ENCODE data around the gene ZNF646.
"Not testable (repeated sequence)": the region's sequence is repeated elsewhere in the genome, so short reads cannot be mapped to it uniquely, and the experiment has no call there.

Gene ZNF646

GRCh38 chr16:31084584-31085302, 10.5 kb downstream of the ZNF646 start:
- DNase-seq = no peak

DNA sequence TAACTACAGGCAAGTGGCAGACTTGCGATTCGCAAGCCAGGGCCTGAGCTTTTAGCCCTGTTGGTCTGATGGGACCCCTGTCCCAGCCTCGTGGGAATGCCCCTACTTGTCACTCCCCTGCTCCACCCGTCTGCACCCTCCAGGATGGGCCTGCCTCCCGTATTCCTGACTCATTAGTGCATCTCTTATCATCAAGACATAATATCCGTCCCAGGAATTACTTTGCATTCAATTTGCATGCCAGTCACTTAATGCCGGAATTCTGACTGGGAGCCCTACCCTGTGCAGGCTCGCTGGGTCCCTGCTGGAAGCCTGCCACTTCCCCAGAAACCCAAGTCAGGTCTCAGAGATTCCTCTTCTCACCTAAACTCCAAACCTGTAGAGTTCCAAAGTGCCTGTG, 11.2 kb downstream of the ZNF646 start:
- no peak for DNase-seq

- DNase-seq = no peak
Observed at GRCh38 chr16:31085873-31086628, 11.8 kb downstream of the ZNF646 start.

- DNase-seq = no peak
Observed at GRCh38 chr16:31086629-31086906, 12.3 kb downstream of the ZNF646 start.

DNA sequence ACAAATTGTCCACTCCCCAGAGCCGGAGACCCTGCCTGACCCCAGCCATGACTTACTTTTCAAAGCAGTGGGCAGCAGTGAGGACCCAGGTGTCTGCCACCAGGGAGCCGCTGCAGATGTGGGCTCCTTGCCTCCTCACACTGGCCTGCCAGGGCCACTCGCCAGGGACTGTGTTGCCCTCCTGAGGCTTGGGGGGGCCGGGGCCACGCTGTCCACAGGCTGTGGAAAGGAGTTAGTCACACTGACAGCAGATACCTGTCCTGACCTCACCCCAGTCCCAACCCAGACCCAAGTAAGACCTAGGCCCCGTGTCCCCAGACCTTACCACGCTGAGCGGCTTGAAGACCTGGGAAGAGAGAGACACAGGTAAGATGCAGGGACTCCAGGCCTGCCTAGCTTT, 13.3 kb downstream of the ZNF646 start:
- DNase-seq = no peak

- no peak for DNase-seq
Observed at GRCh38 chr16:31087971-31088370, 13.7 kb downstream of the ZNF646 start.

GRCh38 chr16:31088459-31089183, 14.4 kb downstream of the ZNF646 start, which contains the start of gene PRSS53:
Gene PRSS53 (minus strand): TSS chr16:31088943. CDS start chr16:31088809, 134 bp downstream.
- DNase-seq = no peak

DNA sequence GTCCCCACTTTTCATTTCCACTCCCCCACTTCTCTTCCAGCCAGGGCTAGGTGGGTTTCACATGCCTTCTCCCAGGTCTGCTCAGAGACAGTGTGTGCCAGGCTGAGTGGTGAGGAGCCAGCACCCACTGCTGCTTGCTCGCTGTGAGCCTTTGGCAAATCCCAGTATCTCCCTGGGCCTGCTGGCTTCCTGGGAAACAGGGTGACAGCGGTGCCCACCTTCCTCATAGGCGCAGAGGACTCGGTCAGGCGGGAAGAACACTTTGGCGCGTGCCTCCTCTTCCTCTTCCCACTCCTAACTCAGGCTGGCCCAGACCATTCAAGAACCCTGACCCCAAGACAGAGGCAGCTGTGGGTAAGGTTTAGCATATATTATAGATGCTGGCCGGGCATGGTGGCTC, 15.0 kb downstream of the ZNF646 start:
- no peak for DNase-seq

- DNase-seq = no peak
Observed at GRCh38 chr16:31090540-31090939, 16.3 kb downstream of the ZNF646 start.

GRCh38 chr16:31092330-31092729, 18.1 kb downstream of the ZNF646 start:
- DNase-seq = no peak

GRCh38 chr16:31093132-31093703, 19.0 kb downstream of the ZNF646 start:
- no peak for DNase-seq

GRCh38 chr16:31094088-31094423, 19.8 kb downstream of the ZNF646 start:
- no peak for DNase-seq

DNA sequence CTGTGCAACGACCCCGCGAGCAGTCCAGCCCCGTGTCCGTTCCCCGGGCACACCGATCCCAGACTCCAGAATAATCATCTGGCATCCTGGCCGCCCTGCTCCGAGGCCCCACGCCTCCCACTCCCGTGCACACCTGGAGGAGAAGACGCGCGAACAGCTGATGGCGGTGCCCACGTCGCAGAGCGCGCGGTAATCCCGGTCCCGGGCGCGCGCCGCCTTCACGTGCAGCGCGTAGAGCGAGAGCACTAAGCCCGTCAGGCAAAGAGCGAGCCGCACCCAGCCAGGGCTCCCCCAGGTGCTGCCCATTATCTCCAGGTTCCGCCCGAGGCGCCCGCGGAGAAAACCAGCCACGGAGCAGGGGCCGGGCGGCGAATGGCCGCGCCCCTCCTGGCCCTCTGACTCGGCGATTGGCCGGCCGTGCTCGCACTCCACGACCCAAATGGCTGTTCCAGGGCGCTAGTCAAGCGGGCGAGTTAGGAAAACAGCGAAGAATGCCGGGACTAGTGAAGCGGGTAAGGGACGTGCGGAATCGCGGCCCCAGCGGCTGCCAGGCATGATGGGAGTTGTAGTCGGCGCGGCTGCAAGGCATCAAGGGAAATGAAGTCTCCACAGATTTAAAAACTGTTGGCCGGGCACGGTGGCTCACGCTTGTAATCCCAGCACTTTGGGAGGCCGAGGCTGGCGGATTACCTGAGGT, 20.4 kb downstream of the ZNF646 start, which contains the start of gene VKORC1:
VKORC1 (minus strand) TSS at position 374 of the 697 bp plus-strand sequence; CDS start at position 306, 68 bp downstream.
- peak; percentile 86 to 91 for DNase-seq

DNA sequence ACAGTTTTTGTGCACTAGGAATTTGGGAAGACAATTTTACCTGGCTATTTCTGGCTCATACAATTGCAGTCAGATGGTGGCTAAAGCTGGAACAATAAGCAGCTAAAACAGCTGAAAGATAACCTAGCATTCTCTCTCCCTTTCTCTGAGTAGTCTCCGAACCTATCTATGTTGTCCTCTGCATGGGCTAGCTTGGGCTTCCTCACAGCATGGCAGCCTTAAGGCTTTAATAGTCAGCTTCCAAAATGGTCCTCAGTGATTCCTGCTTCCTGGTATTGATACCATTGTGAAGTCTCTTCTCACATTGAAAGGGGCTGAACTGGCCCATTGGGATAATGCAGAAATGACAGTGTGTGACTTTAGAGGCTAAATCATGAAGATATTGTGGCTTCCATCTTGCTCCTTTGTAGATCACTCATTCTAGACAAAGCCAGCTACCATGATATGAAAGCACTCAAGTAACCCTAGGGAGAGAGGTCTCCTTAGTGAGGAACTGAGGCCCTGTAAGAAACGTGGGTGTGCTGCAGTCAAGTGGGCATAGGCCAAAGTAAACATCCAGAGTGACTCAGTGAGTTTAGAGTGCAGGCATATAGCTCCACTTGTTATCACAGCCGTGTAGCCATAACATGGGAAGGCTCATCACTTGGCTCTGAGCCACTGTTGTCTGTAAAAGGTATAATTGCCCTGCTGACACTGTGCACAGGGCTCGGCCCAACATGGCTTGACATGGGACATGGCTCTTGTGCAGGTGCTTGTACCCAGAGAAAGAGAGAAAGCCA, 25.8 kb downstream of the ZNF646 start:
- DNase-seq = no peak

GRCh38 chr16:31100876-31101641, 26.8 kb downstream of the ZNF646 start:
- not testable (repeated sequence) for DNase-seq

- DNase-seq = peak; percentile 83 to 85
Observed at GRCh38 chr16:31105677-31106213, 31.5 kb downstream of the ZNF646 start.

DNA sequence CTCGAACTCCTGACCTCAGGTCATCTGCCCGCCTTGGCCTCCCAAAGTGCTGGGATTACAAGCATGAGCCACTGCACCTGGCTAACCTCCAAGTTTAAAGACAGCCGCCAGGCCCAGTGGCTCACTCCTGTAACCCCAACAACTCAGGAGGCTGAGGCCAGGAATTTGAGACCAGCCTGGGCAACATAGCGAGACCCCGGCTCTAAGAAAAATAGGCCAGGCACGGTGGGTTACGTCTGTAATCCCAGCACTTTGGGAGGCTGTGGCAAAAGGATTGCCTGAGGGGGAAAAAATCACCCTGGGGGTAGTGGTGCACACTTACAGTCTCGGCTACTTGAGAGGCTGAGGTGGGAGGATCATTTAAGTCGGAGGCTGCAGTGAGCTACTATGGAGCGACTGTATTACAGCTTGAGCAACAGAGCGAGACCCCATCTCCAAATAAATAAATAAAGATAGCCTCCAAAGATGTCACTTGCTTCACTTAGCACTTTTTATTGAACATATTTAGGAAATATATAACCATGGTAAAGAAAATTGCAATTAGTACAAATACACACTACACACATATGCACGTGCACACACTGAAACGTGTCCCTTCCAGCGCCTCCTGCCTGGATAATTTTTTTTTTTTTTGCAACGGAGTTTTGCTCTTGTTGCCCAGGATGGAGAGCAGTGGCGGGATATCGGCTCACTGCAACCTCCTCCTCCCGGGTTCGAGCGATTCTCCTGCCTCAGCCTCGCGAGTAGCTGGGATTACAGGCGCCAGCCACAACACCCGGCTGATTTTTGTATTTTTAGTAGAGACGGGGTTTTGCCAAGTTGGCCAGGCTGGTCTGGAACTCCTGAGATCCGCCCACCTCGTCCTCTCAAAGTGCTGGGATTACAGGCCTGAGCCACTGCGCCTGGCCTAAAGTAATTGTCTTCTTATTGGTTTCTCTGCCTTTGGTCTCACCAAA, 32.6 kb downstream of the ZNF646 start:
- no peak for DNase-seq

DNA sequence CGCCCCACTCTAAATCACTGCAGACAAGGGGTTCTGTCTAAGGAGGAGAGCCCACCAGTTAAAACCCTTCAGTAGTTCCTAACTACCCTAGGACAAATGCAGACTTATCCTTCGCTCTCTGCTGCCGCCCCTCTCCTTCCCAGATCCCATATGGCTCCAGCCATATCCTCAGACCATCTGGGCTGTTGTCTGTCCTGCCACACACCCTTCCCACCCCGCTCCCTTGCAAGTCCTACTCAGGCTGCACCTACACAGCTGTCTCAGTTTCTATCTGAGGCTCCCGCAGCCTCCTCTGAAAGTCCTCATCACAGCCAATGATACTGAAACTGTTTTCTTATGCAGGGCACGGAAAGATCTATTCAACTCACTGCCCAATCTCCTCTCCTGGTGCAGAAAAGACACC, 33.2 kb downstream of the ZNF646 start:
- no peak for DNase-seq

DNA sequence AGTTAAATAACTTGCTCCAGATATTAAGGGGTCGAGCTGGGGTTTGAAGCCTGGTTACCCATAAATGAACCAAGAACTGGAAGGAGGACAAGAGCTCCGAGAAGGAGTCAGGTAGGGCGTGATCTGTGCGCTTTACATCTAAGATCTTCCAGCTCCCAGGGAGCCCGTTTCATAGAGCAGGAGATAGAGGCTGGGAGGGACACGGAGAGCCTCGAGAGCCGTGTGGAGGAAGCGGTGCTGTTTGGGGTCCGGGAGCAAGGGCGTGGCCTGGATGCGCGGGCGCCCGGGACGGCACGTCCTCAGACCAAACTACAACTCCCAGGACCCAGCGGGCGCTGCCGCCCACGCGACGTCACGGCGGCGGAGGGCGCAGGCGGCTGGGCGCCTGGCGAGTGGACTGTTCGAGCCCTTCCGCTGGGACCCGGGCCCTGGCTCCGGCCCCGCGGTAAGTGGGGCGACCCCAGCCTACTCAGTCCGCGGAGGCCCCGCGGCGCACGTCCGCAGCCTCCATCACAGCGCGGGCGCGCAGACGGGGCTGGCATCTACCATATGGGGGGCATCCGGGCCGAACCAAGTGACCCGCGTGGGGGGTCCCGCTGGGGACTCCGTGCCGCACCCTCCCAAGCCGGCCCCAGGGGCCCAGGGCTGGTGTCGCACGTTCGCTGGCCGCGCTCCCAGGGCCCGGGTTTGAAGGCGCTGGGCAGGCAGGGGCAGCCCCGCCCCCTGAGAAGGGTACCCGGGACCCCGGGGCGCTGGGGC, 34.0 kb downstream of the ZNF646 start, which contains the start of gene BCKDK:
BCKDK (plus strand) TSS at position 352 of the 759 bp plus-strand sequence. CDS start 838 bp downstream, outside the sequence.
- peak; percentile 50 to 67 for DNase-seq

Measured in CD4-positive, alpha-beta T cell treated with Interferon alpha-2 for 1 hour (primary cell).